ENCODE measurements around the gene STARD7. TPM values are rescaled to one million over a fixed set of nuclear protein-coding genes. Genes with fewer than 3 reads are reported as not detected.

Gene STARD7
- polyA plus RNA-seq, 2 of the 4 experiments (the other 2 are of a cell fraction), result 101 to 136 TPM

DNA sequence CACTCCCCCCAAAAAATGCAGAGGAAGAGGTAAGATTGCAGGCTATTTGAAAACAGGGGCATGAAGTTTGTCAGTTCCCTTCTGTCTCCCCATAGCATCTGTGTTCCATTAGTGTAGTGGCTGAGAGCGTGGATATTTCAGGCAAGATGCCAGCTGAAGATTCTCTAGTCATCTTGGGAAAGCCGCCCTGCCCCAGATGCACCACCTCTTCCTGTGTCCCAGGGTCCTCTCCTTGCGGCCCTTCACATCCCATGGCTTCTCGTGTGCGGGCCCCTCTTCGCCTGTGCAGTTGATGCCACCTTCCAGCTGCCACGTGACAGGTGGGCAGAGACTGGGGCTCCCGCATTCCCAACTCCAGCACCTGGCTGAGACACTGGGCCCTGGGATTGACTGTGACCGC lies 41.0 kb upstream of the STARD7 start (continued):
- TF ChIP-seq BHLHE40 (IDR thresholded peaks at IDR 0.05; ENCODE audit: low read depth, low read length), result no peak

DNA sequence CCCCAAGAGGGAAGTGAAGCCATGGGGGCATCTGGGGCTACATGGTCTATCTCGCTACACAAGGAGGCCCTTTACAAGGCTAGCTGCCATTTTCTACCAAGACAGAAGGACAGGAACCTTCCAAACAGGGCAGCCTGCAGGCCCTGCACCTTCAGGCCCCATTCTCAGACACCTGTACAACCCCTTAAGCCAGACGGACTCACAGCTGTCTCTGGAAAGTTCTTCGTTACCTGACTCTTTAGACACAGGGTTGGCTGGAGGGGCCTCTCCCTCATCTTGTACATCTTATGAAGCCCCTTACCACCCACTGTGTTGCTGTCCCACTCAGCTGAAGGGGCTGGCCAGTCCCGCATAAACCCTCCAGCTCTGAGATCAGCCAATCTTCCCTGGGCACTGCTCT lies 40.0 kb upstream of the STARD7 start:
- ChIA-PET POLR2A (no interaction called here), CTCF (interaction anchor here (1.0 to 1.2 kb wide), 3 partner anchors 9 to 12 kb away, joined by 3 to 5 read pairs (median 4); no protein-coding TSS in a partner anchor)
- WGBS (ENCODE audit: missing lambda C conversion rate), result 97% methylated on average over 4 of the region's 4 CpGs
- no peak for FAIRE-seq
- no peak overlapping the region for H3K4me3 ChIP-seq
- 0 out of 3 replicates have a peak, but pooled peaks cover 5% of the 10 kb centered on the region for H3K4me1 ChIP-seq
- no peaks in the 10 kb centered on the region for H3K9me3 ChIP-seq
- ATAC-seq, result no peak
- TF ChIP-seq MAFK (IDR thresholded peaks at IDR 0.05; ENCODE audit: partially characterized antibody), result no peak
- TF ChIP-seq SREBF2 (IDR thresholded peaks at IDR 0.05), result no peak
- TF ChIP-seq HOXB5 (CRISPR knock-in tag; IDR thresholded peaks at IDR 0.05), result no peak
- no peak for TF ChIP-seq CTCF (IDR thresholded peaks at IDR 0.05)
- no peak for TF ChIP-seq RARB (CRISPR knock-in tag; IDR thresholded peaks at IDR 0.05)
- no peak for TF ChIP-seq KDM1A (IDR thresholded peaks at IDR 0.05; ENCODE audit: low read depth)
- no peak for TF ChIP-seq JUN (IDR thresholded peaks at IDR 0.05)
- no peak for TF ChIP-seq RCOR1 (IDR thresholded peaks at IDR 0.05; ENCODE audit: low read depth, low read length)
- TF ChIP-seq HOXB13 (CRISPR knock-in tag; IDR thresholded peaks at IDR 0.05; ENCODE audit: low read depth), result no peak
- no peak for TF ChIP-seq NPAS2 (CRISPR knock-in tag; IDR thresholded peaks at IDR 0.05; ENCODE audit: borderline replicate concordance)
- H3K4me2 ChIP-seq, result no peak overlapping the region
- no peak for DNase-seq (ENCODE audit: low read depth in 1 of 2, low spot score in 1 of 2)
- no peak overlapping the region for H3K27ac ChIP-seq

DNA sequence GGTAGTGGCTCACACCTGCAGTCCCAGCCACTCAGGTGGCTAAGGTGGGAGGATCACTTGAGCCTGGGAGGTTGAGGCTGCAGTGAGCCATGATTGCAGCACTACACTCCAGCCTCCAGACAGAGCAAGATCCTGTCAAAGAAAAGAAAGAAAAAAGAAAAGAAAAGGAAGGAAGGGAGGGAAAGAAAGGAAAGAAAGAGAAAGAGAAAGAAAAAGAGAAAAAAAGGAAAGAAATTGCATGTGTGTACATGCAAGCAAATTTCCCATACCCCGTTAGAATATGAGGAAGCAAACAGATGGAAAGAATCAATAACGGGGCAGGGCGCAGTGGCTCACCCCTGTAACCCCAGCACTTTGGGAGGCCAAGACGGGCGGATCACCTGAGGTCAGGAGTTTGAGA lies 39.3 kb upstream of the STARD7 start:
- TF ChIP-seq NR3C1 (IDR thresholded peaks at IDR 0.05) (no peak), EHF (CRISPR knock-in tag; IDR thresholded peaks at IDR 0.05) (no peak), USF2 (IDR thresholded peaks at IDR 0.05) (no peak), FOSL2 (IDR thresholded peaks at IDR 0.05) (no peak), FOSL2 (CRISPR knock-in tag; IDR thresholded peaks at IDR 0.05) (no peak), KDM1A (IDR thresholded peaks at IDR 0.05; ENCODE audit: low read depth) (no peak), CBX8 (IDR thresholded peaks at IDR 0.05) (no peak), RNF2 (IDR thresholded peaks at IDR 0.05; ENCODE audit: borderline replicate concordance, low read depth) (no peak), ZSCAN20 (CRISPR knock-in tag; IDR thresholded peaks at IDR 0.05) (no peak), RARB (CRISPR knock-in tag; IDR thresholded peaks at IDR 0.05) (no peak), FOXS1 (CRISPR knock-in tag; IDR thresholded peaks at IDR 0.05) (no peak), NPAS2 (CRISPR knock-in tag; IDR thresholded peaks at IDR 0.05; ENCODE audit: borderline replicate concordance) (no peak), RAD21 (conservative IDR thresholded peaks at IDR 0.05 in 1 of 2, IDR thresholded peaks at IDR 0.05 in 1 of 2) (no peak), ZC3H11A (IDR thresholded peaks at IDR 0.05) (no peak), ZFP36 (IDR thresholded peaks at IDR 0.05; ENCODE audit: borderline replicate concordance, partially characterized antibody) (no peak), HOXB5 (CRISPR knock-in tag; IDR thresholded peaks at IDR 0.05) (no peak), ZNF302 (CRISPR knock-in tag; IDR thresholded peaks at IDR 0.05) (no peak), EP300 (IDR thresholded peaks at IDR 0.05) (no peak)
- no peak overlapping the region for H3K4me3 ChIP-seq
- H3K4me1 ChIP-seq, result 0 out of 3 replicates have a peak, but pooled peaks cover 5% of the 10 kb centered on the region
- CTCF ChIA-PET, result interaction anchor here (1.0 to 1.2 kb wide), 2 partner anchors 11 to 13 kb away, joined by 3 to 4 read pairs; no protein-coding TSS in a partner anchor
- ATAC-seq (no peak), FAIRE-seq (no peak), DNase-seq (ENCODE audit: low read depth in 1 of 2, low spot score in 1 of 2) (no peak)
- no peak overlapping the region for H3K27ac ChIP-seq
- H3K4me2 ChIP-seq, result no peak overlapping the region
- 97% methylated on average over 5 of the region's 5 CpGs for WGBS (ENCODE audit: missing lambda C conversion rate)
- POLR2A ChIA-PET, result no interaction called here
- H3K9me3 ChIP-seq, result no peaks in the 10 kb centered on the region

All from A549 (cell line).